Endothelial cell (in vitro differentiated cells): Measurements from ENCODE around the gene SH2D4B. TPM values are rescaled to one million over a fixed set of nuclear protein-coding genes. Genes with fewer than 3 reads are reported as not detected.

ENCODE experiments used
- DNase-seq: peaks from one replicate; pipeline ENCODE4 v3.0.0; 2021; ENCODE audit warnings: low spot score
- H3K27ac Mint-ChIP-seq: one replicate; pipeline ENCODE4 v1.8.0; 2021; ENCODE audit warnings: mixed read lengths, inconsistent platforms; ENCODE audit not compliant: unreplicated experiment
- H3K27me3 Mint-ChIP-seq: one replicate; pipeline ENCODE4 v1.8.0; 2021; ENCODE audit warnings: mild to moderate bottlenecking, moderate library complexity, mixed read lengths, inconsistent platforms; ENCODE audit not compliant: unreplicated experiment
- H3K36me3 Mint-ChIP-seq: one replicate; pipeline ENCODE4 v1.8.0; 2021; ENCODE audit warnings: mild to moderate bottlenecking, low read depth, mixed read lengths, inconsistent platforms; ENCODE audit not compliant: unreplicated experiment
- H3K4me1 Mint-ChIP-seq: one replicate; pipeline ENCODE4 v1.8.0; 2021; ENCODE audit warnings: mild to moderate bottlenecking, mixed read lengths, inconsistent platforms; ENCODE audit not compliant: unreplicated experiment
- H3K4me3 Mint-ChIP-seq: one replicate; pipeline ENCODE4 v1.8.0; 2021; ENCODE audit warnings: mild to moderate bottlenecking, mixed read lengths, inconsistent platforms; ENCODE audit not compliant: unreplicated experiment
- H3K9me3 Mint-ChIP-seq: one replicate; pipeline ENCODE4 v1.8.0; 2021; ENCODE audit warnings: mixed read lengths, inconsistent platforms; ENCODE audit not compliant: unreplicated experiment
- total RNA-seq: library from RNA; stranded (reverse); fragmentation: NEBNext Ultra II Directional; extraction: Animal tissue kit (Norgen Biotek cat#: 25700); gene quantifications from one replicate; pipeline ENCODE4 v1.2.1, GENCODE V29; 2021; ENCODE audit not compliant: unreplicated experiment
- TF ChIP-seq, protein P1 (sequence below): fragments of 200-600 bp; sonication (generic); IDR thresholded peaks from one replicate; pipeline ENCODE4 v1.5.0; 2021; ENCODE audit warnings: antibody characterized with exemption; ENCODE audit not compliant: unreplicated experiment

Gene SH2D4B
- total RNA-seq, 1 donor from 2014 or later: 0.23 TPM

GRCh38 chr10:80579181-80579763 is 41.6 kb downstream of the SH2D4B start:
- H3K4me1 Mint-ChIP-seq: peaks cover 8% of the 10 kb centered on the region
- H3K27me3 Mint-ChIP-seq: no peaks in the 10 kb centered on the region
- H3K27ac Mint-ChIP-seq: no peak overlapping the region
- no peak overlapping the region for H3K4me3 Mint-ChIP-seq
- no peak for DNase-seq
- no peaks in the 10 kb centered on the region for H3K36me3 Mint-ChIP-seq
- H3K9me3 Mint-ChIP-seq: no peaks in the 10 kb centered on the region
- TF ChIP-seq, protein P1, sequence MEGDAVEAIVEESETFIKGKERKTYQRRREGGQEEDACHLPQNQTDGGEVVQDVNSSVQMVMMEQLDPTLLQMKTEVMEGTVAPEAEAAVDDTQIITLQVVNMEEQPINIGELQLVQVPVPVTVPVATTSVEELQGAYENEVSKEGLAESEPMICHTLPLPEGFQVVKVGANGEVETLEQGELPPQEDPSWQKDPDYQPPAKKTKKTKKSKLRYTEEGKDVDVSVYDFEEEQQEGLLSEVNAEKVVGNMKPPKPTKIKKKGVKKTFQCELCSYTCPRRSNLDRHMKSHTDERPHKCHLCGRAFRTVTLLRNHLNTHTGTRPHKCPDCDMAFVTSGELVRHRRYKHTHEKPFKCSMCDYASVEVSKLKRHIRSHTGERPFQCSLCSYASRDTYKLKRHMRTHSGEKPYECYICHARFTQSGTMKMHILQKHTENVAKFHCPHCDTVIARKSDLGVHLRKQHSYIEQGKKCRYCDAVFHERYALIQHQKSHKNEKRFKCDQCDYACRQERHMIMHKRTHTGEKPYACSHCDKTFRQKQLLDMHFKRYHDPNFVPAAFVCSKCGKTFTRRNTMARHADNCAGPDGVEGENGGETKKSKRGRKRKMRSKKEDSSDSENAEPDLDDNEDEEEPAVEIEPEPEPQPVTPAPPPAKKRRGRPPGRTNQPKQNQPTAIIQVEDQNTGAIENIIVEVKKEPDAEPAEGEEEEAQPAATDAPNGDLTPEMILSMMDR: no peak

DNA sequence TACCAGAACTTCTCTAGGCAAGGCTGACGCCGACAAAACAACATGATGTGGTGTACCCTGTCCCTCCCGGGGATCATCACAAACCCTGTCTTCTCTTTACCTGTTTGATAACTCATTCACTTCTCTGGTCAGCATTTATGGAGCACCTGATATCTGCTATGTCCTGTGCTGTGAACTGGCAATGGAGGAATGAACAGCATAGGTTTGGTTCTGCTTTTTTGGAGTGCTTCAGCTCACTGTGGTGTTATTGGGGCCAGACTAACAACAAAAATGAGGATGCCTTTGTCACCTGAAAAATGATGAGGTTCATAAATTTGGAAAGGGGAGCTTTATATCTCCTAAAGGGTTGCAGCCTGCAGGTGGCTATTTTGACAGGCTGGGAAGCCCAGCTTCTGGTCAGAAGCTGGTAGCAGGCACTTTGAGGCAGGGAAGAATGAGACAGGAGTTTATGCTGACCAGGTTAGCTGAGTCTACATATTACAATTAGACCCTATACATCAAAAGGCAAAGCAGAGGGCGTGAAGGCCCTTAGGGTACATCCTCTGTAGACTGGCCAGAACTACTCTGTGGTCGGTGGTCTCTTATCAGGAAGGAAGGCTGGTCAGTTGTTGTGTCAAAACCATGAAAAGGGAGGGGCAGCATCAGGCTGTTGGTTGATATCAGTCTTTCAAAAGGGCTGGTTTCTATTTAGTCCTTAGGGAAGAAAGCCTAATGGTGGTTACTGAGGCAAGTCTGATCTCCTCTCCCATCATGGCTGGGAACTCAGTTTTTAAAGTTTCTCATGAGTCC is 42.3 kb downstream of the SH2D4B start:
- no peak overlapping the region for H3K4me3 Mint-ChIP-seq
- no peaks in the 10 kb centered on the region for H3K9me3 Mint-ChIP-seq
- H3K27me3 Mint-ChIP-seq: no peaks in the 10 kb centered on the region
- H3K27ac Mint-ChIP-seq: no peak overlapping the region
- H3K4me1 Mint-ChIP-seq: peaks cover 8% of the 10 kb centered on the region
- no peak for DNase-seq
- TF ChIP-seq, protein P1: no peak
- no peaks in the 10 kb centered on the region for H3K36me3 Mint-ChIP-seq

GRCh38 chr10:80580638-80581468 is 43.2 kb downstream of the SH2D4B start:
- H3K4me1 Mint-ChIP-seq: peaks cover 8% of the 10 kb centered on the region
- TF ChIP-seq, protein P1: no peak
- DNase-seq: no peak
- no peak overlapping the region for H3K4me3 Mint-ChIP-seq
- H3K9me3 Mint-ChIP-seq: no peaks in the 10 kb centered on the region
- H3K27me3 Mint-ChIP-seq: no peaks in the 10 kb centered on the region
- H3K27ac Mint-ChIP-seq: no peak overlapping the region
- H3K36me3 Mint-ChIP-seq: no peaks in the 10 kb centered on the region

DNA sequence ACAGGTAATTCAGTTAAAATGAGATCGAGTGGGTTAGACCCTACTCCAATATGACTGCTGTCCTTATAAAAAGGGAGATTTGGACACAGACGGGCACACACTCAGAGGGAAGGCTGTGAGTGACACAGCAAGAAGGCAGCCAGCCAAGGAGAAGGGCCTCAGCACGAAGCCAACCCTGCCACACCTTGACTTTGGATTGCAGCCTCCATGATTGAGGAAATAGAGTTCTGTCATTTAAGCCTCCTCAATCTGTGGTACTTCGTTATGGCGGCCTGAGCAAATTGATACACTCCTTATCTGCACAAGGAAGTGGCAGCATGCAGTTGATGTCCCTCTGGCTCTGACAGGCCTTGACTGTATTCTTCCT is 43.8 kb downstream of the SH2D4B start:
- Mint-ChIP-seq H3K9me3 (no peaks in the 10 kb centered on the region), H3K36me3 (no peaks in the 10 kb centered on the region), H3K4me1 (peaks cover 8% of the 10 kb centered on the region), H3K27me3 (no peaks in the 10 kb centered on the region), H3K27ac (no peak overlapping the region), H3K4me3 (no peak overlapping the region)
- TF ChIP-seq, protein P1: no peak
- no peak for DNase-seq
